ENCODE measurements around the gene EPPIN. TPM values are rescaled to one million over a fixed set of nuclear protein-coding genes. Genes with fewer than 3 reads are reported as not detected.

The EPPIN gene
- total RNA-seq, 1 experiment from 2014 or later = not detected

GRCh38 chr20:45508068-45508886, 38.9 kb downstream of the EPPIN start:
- no peak for TF ChIP-seq CTCF (IDR thresholded peaks at IDR 0.05; ENCODE audit: unreplicated experiment)
- BruUV-seq (replicated peaks) = no TSS peak
- peak; percentile 65 for DNase-seq
- H3K27ac Mint-ChIP-seq (ENCODE audit: unreplicated experiment) = peak overlapping the region; percentile 25
- peaks cover 5% of the 10 kb centered on the region for H3K9me3 Mint-ChIP-seq (ENCODE audit: low read depth, unreplicated experiment)
- peaks cover 46% of the 10 kb centered on the region for H3K4me1 Mint-ChIP-seq (ENCODE audit: low read depth, unreplicated experiment)
- no peak overlapping the region for H3K4me3 Mint-ChIP-seq (ENCODE audit: low read depth, unreplicated experiment)
- H3K27me3 Mint-ChIP-seq (ENCODE audit: unreplicated experiment) = no peaks in the 10 kb centered on the region
- intact Hi-C loops (cut with micrococcal nuclease; ENCODE audit: unreplicated experiment) = no loop called here
- CTCF ChIA-PET = interaction anchor here (0.7 kb wide), 2 partner anchors 10 to 187 kb away, joined by 4 read pairs; no protein-coding TSS in a partner anchor
- peaks cover 4% of the 10 kb centered on the region for H3K36me3 Mint-ChIP-seq (ENCODE audit: insufficient read depth, unreplicated experiment)

- intact Hi-C loops (cut with micrococcal nuclease; ENCODE audit: unreplicated experiment) = no loop called here
- peak overlapping the region; percentile 25 for H3K27ac Mint-ChIP-seq (ENCODE audit: unreplicated experiment)
These were observed 40.0 kb downstream of the EPPIN start for GRCh38 chr20:45507011-45507820.

GRCh38 chr20:45506398-45506797, 40.8 kb downstream of the EPPIN start:
- Mint-ChIP-seq H3K4me3 (ENCODE audit: low read depth, unreplicated experiment) (no peak overlapping the region), H3K9me3 (ENCODE audit: low read depth, unreplicated experiment) (peaks cover 3% of the 10 kb centered on the region), H3K36me3 (ENCODE audit: insufficient read depth, unreplicated experiment) (peaks cover 4% of the 10 kb centered on the region), H3K27me3 (ENCODE audit: unreplicated experiment) (no peaks in the 10 kb centered on the region), H3K27ac (ENCODE audit: unreplicated experiment) (peak overlapping the region; percentile 37), H3K4me1 (ENCODE audit: low read depth, unreplicated experiment) (peaks cover 51% of the 10 kb centered on the region)
- TF ChIP-seq CTCF (IDR thresholded peaks at IDR 0.05; ENCODE audit: unreplicated experiment) = no peak
- intact Hi-C loops (cut with micrococcal nuclease; ENCODE audit: unreplicated experiment) = no loop called here
- no TSS peak for BruUV-seq (replicated peaks)
- DNase-seq = no peak
- CTCF ChIA-PET = interaction anchor here (1.3 to 1.5 kb wide), 2 partner anchors 10 to 12 kb away, joined by 3 to 4 read pairs; no protein-coding TSS in a partner anchor

More at GRCh38 chr20:45507011-45507820, 40.0 kb downstream of the EPPIN start:
- H3K36me3 Mint-ChIP-seq (ENCODE audit: insufficient read depth, unreplicated experiment) = peaks cover 4% of the 10 kb centered on the region
- no peaks in the 10 kb centered on the region for H3K27me3 Mint-ChIP-seq (ENCODE audit: unreplicated experiment)
- BruUV-seq (replicated peaks) = TSS peak; percentile 72
- no peak for DNase-seq
- TF ChIP-seq CTCF (IDR thresholded peaks at IDR 0.05; ENCODE audit: unreplicated experiment) = no peak
- H3K4me3 Mint-ChIP-seq (ENCODE audit: low read depth, unreplicated experiment) = no peak overlapping the region
- H3K4me1 Mint-ChIP-seq (ENCODE audit: low read depth, unreplicated experiment) = peaks cover 46% of the 10 kb centered on the region
- peaks cover 5% of the 10 kb centered on the region for H3K9me3 Mint-ChIP-seq (ENCODE audit: low read depth, unreplicated experiment)
- CTCF ChIA-PET = interaction anchor here (0.7 to 1.5 kb wide), 2 partner anchors 11 kb away, joined by 3 to 4 read pairs; no protein-coding TSS in a partner anchor

GRCh38 chr20:45503403-45503802, 43.8 kb downstream of the EPPIN start:
- peaks cover 4% of the 10 kb centered on the region for H3K36me3 Mint-ChIP-seq (ENCODE audit: insufficient read depth, unreplicated experiment)
- DNase-seq = no peak
- H3K27ac Mint-ChIP-seq (ENCODE audit: unreplicated experiment) = no peak overlapping the region
- no peak overlapping the region for H3K4me3 Mint-ChIP-seq (ENCODE audit: low read depth, unreplicated experiment)
- CTCF ChIA-PET = interaction anchor here (1.7 kb wide), 1 partner anchor 15 kb away, joined by 6 read pairs; no protein-coding TSS in a partner anchor
- peaks cover 50% of the 10 kb centered on the region for H3K4me1 Mint-ChIP-seq (ENCODE audit: low read depth, unreplicated experiment)
- peaks cover 3% of the 10 kb centered on the region for H3K9me3 Mint-ChIP-seq (ENCODE audit: low read depth, unreplicated experiment)
- BruUV-seq (replicated peaks) = no TSS peak
- no peak for TF ChIP-seq CTCF (IDR thresholded peaks at IDR 0.05; ENCODE audit: unreplicated experiment)
- no peaks in the 10 kb centered on the region for H3K27me3 Mint-ChIP-seq (ENCODE audit: unreplicated experiment)
- intact Hi-C loops (cut with micrococcal nuclease; ENCODE audit: unreplicated experiment) = no loop called here
